Measurements from ENCODE around the gene NPL.

The NPL gene

DNA sequence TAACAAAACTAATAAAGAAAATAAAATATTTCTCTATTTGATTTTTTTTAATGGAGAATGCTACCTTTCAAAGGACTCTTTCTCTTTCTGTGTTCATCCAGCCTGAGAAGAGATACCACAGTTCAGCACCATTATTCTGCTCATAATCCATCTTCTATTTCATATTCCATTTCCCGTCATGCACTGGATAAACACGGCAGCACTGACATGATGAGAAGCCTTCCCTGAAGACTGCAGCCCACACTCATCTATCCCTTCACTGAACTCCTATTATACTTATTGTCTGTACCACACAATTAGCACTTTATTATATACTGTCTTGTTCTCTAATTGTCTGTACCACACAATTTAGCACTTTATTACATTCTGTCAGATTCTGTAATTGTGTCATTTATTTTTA is 10.7 kb upstream of the NPL start:
- no peak for DNase-seq (ENCODE audit: low read depth)

DNA sequence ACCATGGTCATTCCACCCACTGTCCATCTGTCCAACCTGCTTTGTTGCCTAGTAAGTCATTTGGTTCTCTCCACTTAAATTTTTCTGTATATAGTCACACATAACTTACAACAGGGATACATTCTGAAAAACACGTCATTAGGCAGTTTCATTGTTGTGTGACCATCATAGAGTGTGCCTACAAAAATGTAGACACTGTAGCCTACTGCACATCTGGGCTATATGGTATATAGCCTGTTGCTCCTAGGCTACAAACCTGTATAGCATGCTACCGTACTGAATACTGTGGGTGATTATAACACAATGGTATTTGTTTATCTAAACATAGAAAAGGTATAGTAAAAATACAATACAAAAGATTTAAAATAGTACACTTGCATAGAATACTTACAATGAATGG is 10.0 kb upstream of the NPL start:
- DNase-seq (ENCODE audit: low read depth), result no peak

DNA sequence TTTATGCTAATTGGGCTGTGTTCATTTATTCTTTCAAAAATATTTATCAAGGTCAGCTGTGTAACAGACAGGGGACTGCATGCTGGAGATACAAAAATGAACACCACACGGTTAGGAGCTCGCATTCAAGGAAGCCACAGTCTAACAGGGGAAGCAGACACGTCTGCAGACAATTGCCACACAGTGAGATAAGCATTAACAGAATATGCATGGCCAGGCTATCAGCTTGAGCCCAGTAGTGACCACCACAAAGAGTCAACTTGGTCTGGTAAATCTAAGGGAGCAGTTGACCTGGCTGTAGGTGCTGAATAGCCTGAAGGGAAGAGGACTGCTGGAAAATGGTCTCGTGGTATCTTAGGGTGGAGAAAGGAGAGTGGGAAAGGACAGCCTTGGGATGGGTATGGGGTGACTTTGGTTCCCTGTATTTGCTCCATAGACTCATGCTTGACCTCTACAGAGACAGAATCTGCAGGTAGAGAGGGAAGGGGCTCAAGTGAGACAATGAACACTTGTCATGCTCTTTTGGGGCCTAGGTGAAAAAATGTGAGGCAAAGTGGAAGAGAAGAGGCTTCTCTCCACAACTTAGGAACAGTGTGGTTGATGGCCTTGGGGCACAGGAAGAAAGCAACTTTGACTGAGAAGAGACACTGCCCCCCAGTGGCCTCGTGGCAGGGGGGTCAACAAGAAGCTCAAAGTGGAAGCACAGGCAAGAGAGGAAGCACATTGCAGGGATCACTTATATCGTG is 7.6 kb upstream of the NPL start:
- DNase-seq (ENCODE audit: low read depth), result peak; percentile 40

DNA sequence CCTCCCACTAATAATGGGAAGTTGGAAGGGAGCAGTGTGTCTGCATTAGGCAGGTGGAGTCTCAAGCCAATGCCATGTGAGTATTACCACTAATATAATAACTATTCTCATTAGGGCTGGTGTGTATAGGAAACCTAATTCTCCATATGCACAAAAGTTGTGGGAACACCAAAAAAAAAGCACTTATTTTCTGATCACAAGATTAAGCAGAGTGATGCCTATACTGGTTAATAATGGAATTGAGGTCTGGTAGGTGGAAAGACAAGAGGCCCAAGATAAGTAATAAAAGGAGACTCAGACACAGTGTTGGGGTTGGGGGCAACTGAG is 7.0 kb upstream of the NPL start:
- no peak for DNase-seq (ENCODE audit: low read depth)

DNA sequence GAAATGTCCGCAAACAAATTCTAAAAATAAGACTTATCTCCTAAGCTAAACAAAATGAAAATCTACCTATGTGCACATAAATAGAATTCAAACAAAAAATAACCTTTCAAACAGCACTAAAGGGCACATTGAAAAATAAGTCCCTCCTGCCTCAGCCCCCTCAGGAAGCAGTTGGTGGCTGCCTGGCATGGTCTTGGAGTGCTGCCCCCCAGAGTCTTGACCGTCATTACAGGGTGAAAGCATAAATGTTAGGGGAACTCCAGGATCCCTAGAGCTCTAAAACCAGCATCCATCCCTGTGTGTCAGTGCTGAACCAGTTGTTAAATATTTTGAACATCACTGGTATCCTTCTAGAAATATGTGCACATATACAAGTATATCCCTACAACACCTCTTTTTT is 6.5 kb upstream of the NPL start:
- DNase-seq (ENCODE audit: low read depth), result no peak

DNA sequence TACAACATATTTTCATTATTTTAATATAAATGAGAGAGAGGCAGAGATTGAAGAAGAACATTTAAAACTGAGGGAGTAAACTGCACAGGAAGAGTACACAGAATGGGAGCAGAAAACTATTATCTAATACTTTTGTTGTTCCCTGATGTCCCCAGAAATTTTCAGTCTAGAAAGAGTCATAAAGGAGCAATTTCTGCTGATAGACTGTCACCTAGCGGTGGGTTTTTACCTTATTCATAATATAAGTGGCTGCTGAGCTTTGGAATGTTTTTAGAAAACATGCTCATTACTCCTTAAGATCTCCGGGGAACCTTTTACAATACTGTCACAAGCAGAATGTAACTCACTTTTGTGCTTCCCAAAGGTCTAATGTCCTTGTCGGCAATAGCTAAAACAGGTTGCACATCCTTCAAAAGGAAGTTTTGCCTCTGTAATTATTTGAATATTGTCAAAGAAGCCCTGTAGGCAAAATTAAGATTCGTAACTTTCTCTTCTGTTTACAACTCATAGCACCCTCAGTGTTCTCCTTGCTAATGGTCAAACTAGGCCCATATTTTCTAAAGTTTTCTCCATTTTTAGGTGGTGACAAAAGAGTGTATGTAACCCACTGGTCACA is 4.9 kb upstream of the NPL start:
- DNase-seq (ENCODE audit: low read depth), result no peak

DNA sequence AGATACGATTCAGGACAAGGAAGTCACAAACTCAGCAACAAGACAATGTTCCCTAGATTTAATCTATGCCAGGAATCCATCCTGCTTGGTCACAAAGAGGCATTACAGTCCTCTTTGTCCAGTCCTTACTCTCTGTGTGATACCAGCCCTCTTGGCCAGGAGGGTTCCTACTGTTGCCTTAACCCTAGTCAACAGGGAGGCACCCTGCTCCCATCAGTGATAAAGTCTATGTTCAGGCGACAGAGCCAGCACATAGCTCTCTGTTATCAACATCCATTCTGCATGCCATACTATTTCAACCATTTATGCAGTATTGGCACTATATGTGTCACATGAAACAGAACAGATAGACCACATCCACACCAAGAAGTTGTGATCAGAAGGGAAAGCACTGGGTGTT is 4.4 kb upstream of the NPL start:
- DNase-seq (ENCODE audit: low read depth), result no peak

DNA sequence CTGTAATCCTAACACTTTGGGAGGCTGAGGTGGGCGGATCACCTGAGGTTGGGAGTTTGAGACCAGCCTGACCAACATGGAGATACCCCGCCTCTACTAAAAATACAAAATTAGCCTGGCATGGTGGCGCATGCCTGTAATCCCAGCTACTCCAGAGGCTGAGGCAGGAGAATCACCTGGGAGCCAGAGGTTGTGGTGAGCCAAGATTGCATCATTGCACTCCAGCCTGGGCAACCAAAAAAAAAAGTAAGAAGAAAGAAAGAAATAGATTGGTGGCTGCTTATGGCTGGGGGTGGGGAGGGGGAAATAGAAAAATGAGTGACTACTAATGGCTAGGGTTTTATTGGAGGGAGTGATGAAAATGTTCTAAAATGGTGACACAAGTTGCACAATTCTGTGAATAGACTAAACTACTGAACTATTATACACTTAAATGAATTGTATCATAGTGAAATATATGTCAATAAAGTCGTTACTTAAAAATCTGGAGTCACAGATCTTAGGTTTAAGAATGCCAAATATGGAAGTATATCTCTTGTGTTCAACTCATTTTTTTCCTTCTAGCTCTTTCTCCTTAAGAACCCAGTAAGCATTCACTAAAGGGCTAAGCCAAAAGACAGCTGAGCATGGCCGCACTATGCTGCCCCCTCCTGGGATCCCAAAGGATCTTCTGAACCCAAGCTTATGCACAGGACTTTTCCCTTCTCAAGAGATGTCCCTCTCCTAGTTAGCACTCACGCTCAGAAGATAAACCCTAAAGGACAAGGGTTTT is 3.2 kb upstream of the NPL start:
- DNase-seq (ENCODE audit: low read depth), result peak; percentile 2

DNA sequence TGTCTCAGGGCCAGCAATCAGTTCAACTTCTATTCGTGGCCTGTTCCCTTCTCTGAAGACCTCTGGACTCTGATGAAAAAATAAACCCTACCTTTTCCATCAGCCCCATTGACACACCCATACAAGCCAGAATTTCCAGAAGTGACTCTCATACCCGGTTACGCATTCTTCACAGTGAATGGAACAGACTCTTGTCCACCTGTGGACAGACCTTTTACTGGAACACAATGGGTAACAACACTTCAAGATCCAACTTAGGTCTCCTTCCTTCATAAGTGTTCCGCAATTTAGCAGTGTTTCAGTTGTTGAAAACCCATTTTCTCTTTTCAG is 2.6 kb upstream of the NPL start:
- DNase-seq (ENCODE audit: low read depth), result no peak

DNA sequence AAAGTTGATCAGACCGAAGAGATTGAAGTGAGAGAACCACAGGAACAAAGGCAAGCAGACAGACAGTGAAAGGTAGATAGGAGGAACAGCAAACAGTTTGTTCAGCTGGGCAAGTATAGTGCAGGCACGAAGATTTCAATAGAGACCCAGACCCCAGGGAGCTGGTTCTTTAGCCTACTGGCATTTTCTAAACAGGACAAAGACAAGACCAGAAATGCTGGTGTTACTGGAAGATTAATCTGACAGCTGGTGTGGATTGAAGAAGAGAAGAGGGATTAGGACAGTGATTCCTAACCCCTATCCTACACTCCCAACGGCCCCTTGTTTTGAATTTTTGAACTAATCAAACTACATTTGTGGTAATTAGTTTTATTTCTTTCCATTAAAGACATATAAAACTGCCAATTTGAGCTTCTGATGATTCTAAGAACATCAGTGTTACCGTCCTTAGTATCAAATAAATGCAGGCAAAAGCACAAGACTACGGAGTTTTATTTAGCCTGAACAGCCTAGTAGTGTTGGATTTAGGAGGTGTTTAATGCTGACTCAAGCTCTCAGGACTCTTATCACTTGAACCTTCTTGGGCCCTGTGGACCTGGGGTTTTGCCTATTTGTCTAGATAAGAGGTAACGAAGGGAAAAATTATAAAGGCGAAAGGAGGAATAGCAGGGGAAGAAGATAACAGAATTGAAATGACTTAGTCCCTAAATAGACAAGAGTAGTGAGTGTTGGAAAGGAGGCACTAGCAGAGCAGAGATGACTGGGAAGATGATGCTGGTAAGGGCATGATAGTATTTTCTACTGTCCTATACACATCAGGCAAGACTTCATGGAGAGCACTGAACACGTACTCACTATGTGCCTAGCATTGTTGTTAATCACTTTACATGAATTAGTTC is 2.0 kb downstream of the NPL start:
- DNase-seq (ENCODE audit: low read depth), result no peak

DNA sequence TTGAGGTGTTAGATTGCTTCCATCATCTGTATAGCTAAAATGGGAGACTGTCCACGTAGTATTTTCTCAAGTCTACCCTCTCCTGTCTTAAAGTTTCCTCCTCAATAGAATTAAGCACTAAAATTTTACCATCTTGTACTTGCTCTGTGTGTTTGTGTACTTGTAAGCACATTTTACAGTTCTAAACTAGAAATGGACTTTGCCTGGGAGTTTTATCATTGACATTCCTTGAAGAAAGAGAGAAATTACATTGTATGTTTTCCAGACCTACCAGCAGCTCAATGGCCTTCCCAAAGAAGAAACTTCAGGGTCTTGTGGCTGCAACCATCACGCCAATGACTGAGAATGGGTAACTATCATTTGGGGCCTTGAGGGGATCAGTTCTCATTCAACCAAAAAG is 4.5 kb downstream of the NPL start:
- DNase-seq (ENCODE audit: low read depth), result no peak

DNA sequence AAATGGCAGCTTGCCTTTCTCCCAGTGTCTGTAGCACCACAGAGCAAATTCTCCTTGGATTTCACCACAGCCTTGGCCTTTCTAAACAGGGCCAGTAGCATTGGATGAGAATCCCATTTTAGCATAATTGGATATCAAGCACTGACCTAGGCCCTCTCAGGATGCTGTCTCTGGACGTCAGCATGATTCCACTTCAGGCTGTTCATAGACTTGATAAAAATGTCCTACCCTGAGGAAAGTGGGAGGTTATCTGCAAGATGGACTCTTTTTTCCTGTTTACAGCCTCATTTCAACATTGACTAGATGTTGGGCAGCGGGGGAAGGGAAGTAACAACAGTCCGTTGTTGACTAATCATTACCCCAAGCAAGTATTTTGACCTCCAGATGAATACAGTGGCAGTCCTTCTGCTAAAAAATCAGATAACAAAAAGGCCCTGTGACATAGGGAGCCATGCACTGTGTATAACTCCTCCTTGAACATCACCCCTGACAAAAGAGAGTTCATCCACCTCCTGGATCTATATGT is 5.2 kb downstream of the NPL start:
- no peak for DNase-seq (ENCODE audit: low read depth)

DNA sequence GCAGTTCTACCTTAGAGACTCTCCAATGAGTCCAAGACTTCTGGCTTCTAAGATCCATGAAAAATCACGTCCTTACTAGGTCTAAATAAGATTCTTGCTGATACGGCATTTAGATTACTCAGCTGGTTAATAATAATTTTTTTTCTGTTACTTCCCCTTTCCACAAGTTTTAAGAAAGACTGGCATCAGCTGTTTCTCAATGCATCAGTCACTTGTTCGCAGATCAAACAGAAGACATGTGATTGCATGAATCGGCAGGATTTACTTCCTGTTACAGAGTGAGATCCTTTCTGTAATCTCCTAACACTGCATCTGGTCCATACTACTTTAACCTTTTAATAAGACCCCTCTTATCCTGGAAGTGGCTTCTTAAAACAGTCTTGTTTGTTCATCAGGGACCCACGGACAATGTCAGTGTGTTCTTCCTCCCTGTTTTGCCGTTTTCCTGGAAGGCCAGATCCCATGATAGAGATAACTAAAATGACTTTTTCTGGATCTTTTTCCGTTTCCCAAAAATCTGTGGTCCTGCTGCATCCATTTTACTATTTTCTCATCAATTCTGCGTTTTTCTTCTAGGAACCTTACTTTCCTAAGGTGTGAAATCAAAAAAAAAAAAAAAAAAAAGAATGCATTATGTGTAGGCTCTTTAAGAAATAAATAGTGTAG is 6.1 kb downstream of the NPL start:
- DNase-seq (ENCODE audit: low read depth), result no peak

DNA sequence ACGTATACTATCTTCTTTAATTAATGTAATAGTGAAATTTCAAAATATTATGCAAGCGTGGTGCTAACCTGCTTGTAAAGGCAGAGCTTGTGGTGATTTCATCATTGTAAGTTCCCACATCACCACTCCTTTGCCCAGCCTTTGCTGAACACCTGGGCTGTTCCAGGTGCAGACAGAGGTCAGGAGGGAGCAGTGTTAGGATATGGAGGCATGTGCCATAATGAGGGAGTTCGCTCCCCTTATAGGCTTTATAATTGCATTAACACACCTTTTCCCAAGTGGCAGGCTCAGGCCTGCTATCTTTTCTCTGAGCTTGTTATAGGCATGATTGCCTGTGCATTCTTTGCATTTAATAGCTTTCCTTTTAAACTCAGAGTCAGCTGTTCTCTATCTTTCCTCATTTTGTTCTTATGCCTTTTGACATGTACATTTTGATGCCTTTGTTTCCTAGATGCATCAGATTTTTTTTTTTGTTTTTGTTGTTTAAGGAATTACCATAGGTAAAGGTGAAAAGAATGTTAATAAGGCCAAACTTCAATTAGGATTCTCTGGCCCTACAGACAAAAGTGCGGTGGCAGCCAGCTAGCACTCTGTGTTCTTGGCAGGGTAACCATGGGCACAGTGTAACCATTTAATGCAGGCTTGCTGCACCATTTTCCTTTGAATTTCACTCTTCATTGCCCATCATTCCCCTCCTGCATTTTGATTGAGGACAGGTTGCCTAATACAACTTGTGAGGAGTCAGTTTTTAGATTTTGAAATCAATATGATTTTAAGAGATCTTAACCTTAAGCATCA is 12.6 kb downstream of the NPL start:
- no peak for DNase-seq (ENCODE audit: low read depth)

DNA sequence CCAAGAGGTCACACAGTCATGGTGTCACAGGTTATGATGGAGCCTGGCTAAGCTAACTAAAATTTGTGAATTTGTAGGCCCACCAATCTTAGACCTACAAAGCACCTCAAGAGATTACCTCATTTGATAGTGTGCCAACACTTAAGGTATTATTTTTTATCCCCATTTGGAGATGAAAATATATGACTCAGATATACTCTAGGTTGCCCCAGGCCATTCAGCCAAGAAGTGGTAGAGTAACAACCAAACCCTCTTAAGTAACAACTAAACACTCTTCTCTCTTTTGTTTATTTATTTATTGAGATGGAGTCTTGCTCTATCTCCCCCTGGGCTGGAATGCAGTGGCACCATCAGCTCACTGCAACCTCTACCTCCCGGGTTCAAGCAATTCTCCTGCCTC is 14.3 kb downstream of the NPL start:
- no peak for DNase-seq (ENCODE audit: low read depth)

DNA sequence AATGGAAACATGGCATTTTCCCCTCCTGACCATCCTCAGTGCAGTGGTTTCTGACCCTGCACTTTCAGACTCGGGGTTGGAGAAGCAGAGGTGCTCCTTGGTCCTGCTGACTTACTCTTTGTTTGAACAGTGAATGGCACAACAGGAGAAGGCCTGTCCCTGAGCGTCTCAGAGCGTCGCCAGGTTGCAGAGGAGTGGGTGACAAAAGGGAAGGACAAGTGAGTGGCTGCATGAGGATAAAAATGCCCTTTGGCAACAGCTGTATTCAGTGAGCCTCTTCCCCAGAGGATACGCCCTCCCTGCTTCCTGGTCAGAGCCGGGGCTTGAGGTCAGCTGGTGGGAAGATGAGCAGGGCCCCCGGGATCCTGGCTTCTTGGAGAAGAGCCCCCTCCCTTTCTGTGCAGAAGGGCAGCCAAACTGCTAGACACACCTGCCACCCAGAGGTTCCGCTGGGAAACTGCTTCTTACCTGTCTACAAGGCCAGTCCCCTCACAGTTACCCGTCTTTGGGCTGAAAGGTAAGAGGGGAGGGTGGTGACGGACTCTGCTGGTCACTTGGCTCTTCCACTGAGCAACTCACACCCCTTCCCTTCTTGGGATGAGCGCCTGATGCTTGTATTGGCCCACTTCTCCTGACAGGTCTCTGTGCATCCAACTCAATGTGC is 16.6 kb downstream of the NPL start:
- DNase-seq (ENCODE audit: low read depth), result no peak

DNA sequence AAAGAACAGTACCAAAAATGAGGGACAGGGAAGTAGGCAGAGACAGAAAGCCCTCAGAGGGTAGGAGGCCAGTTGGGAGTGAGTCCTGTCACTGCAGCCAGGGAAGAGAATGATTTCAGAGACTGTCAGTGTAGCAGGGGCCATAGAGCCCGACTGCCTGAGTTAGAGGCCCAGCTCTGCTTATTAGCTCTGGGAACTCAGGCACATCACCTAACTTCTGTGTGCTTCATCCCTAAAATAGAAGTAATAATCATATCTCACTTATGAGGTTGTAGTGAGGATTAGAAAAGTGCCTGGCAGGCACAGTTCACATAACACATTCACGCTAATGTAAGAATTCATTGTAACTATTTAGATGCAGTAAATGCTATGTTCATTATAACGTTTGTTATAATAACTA is 18.3 kb downstream of the NPL start:
- DNase-seq (ENCODE audit: low read depth), result no peak

DNA sequence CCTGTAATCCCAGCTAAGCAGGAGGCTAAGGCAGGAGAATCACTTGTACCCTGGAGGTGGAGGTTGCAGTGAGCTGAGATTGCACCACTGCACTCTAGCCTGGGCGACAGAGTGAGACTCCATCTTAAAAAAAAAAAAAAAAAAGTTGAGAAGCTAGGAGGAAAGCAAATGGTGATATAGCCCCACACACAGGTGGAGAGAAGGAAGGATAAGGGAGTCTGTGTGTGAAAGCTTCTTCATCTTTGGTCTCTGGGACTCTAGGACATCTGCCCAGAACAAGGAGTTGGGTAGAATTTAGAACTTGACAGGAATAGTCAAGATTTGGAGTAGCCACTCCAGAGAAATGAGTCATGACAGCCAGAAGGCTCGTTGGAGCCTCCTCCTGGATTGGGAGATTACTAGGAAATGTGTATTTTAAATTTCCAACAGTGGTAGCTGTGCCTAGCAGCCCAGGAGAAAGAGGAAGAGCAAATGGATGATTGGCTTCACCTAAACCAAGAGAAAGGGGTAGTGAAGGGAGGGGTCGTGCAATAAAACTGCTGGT is 19.9 kb downstream of the NPL start:
- no peak for DNase-seq (ENCODE audit: low read depth)

DNA sequence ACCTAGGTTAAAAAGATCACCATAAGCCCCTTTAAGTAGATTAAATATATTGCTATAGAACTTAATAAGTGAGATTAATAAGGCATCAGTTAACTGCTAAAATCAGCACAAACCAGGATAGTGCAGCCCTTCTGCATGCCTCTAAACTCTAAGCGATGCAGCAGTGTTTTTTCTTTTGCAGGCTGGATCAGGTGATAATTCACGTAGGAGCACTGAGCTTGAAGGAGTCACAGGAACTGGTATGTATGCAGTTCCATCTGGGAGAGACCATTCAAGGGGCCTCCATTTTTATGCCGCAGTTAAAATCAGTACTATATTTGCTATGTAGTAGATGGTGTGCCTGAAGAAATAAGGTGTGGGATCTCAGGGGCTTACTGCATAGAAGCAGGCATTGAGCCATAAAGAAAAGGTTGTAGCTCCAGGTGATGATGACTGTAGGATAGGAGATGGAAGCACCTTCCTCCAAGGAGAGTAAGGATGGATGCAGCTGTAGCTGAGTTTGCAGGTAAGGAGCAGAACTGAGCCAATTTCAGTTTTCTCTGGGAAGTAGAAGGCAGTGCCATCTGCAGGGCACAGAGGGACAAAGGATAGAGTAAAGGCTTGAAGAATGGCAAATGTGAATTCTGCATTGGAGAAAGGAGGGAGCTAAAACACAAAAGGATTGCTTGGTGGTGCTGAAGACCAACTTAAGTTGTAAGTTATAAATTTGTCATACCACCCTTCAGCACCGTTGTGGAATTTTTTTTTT is 22.6 kb downstream of the NPL start:
- DNase-seq (ENCODE audit: low read depth), result no peak
